ENCODE data around the gene RNGTT. TPM values are rescaled to one million over a fixed set of nuclear protein-coding genes. Genes with fewer than 3 reads are reported as not detected.

RNGTT gene
- total and polyA plus RNA-seq, 12 donors = 3.1 to 10.9 (median 8.6) TPM

- TF ChIP-seq CTCF (IDR thresholded peaks at IDR 0.05) = no peak
- Histone ChIP-seq H3K4me1 (no peaks in the 10 kb centered on the region), H3K36me3 (peaks cover 0 to 7% (median 0%) of the 10 kb centered on the region in 9 donors), H3K4me3 (no peak overlapping the region), H3K27ac (no peak overlapping the region), H3K9me3 (no peaks in the 10 kb centered on the region), H3K27me3 (no peaks in the 10 kb centered on the region)
- intact Hi-C loops (cut with DNase I) = no loop called here
- ATAC-seq (no peak), DNase-seq (no peak)
- 85 to 89% methylated on average over 3 of the region's 3 CpGs for WGBS, 2 donors
Observed at GRCh38 chr6:88683734-88684133, 279.7 kb downstream of the RNGTT start.

- no peaks in the 10 kb centered on the region for H3K9me3 ChIP-seq
- no peaks in the 10 kb centered on the region for H3K27me3 ChIP-seq
- ATAC-seq = no peak
- TF ChIP-seq CTCF (IDR thresholded peaks at IDR 0.05) = no peak
- intact Hi-C loops (cut with DNase I) = no loop called here
- H3K27ac ChIP-seq = no peak overlapping the region
- peaks cover 0 to 12% (median 0%) of the 10 kb centered on the region in 9 donors for H3K36me3 ChIP-seq
- H3K4me1 ChIP-seq = no peaks in the 10 kb centered on the region
- no peak for DNase-seq
- WGBS, 2 donors = 89 to 91% methylated on average over 6 of the region's 6 CpGs
- H3K4me3 ChIP-seq = no peak overlapping the region
Observed at GRCh38 chr6:88680654-88681053, 282.8 kb downstream of the RNGTT start.

- TF ChIP-seq CTCF (IDR thresholded peaks at IDR 0.05) = no peak
- no peak overlapping the region for H3K27ac ChIP-seq
- no peak for DNase-seq
- H3K36me3 ChIP-seq = peaks cover 0 to 12% (median 0%) of the 10 kb centered on the region in 9 donors
- no peak overlapping the region for H3K4me3 ChIP-seq
- ATAC-seq = no peak
- WGBS, 2 donors = 96% methylated on average over 4 of the region's 4 CpGs
- H3K4me1 ChIP-seq = no peaks in the 10 kb centered on the region
- peaks cover 0 to under 1% (median 0%) of the 10 kb centered on the region in 11 donors for H3K9me3 ChIP-seq
- no peaks in the 10 kb centered on the region for H3K27me3 ChIP-seq
- intact Hi-C loops (cut with DNase I) = no loop called here
Observed at GRCh38 chr6:88679841-88680240, 283.6 kb downstream of the RNGTT start.

GRCh38 chr6:88677356-88677755, 286.1 kb downstream of the RNGTT start:
- Histone ChIP-seq H3K27me3 (no peaks in the 10 kb centered on the region), H3K9me3 (peaks cover 0 to 7% (median 0%) of the 10 kb centered on the region in 11 donors), H3K27ac (no peak overlapping the region), H3K4me1 (no peaks in the 10 kb centered on the region), H3K4me3 (no peak overlapping the region), H3K36me3 (peaks cover 0 to 12% (median 0%) of the 10 kb centered on the region in 9 donors)
- intact Hi-C loops (cut with DNase I) = no loop called here
- ATAC-seq = no peak
- 94 to 98% methylated on average over 4 of the region's 4 CpGs for WGBS, 2 donors
- no peak for TF ChIP-seq CTCF (IDR thresholded peaks at IDR 0.05)
- no peak for DNase-seq

All from heart right ventricle (tissue), 16 donors.